BE2C (cell line): ENCODE measurements around the gene KLF9. TPM values are rescaled to one million over a fixed set of nuclear protein-coding genes. Genes with fewer than 3 reads are reported as not detected.
A peak's percentile ranks its signal among the peaks of the same experiment; 100 is the strongest.

Source experiments
- DNase-seq: peaks from one replicate; pipeline ENCODE4 v3.0.0-alpha.2; 2020
- H3K27me3 ChIP-seq: fragments of 250-450 bp; sonication (Bioruptor Pico); 2 replicates; pipeline ENCODE4 v1.5.1; 2020; ENCODE audit warnings: mild to moderate bottlenecking
- H3K36me3 ChIP-seq: fragments of 250-450 bp; sonication (Bioruptor Pico); 2 replicates; pipeline ENCODE4 v1.5.1; 2020; ENCODE audit warnings: mild to moderate bottlenecking
- H3K4me1 ChIP-seq: fragments of 250-450 bp; sonication (Bioruptor Pico); 2 replicates; pipeline ENCODE4 v1.5.1; 2020
- H3K4me3 ChIP-seq: 2 replicates; pipeline ENCODE4 v1.5.1; 2011; ENCODE audit warnings: low read depth, low read length
- H3K9me3 ChIP-seq: fragments of 250-450 bp; sonication (Bioruptor Pico); 2 replicates; pipeline ENCODE4 v1.5.1; 2020
- polyA plus RNA-seq: library from polyadenylated mRNA; unstranded; fragments of >200 nt; gene quantifications from one replicate; pipeline ENCODE4 v1.2.1, GENCODE V29; 2012; ENCODE audit warnings: low read depth, missing spikeins; ENCODE audit not compliant: insufficient read length, insufficient read depth
- TF ChIP-seq, protein P1 (sequence below): IDR thresholded peaks from 2 replicates; pipeline ENCODE4 v1.5.1; 2012; ENCODE audit warnings: mild to moderate bottlenecking, low read depth, low read length

KLF9 gene
- polyA plus RNA-seq, result 5.1 TPM

DNA sequence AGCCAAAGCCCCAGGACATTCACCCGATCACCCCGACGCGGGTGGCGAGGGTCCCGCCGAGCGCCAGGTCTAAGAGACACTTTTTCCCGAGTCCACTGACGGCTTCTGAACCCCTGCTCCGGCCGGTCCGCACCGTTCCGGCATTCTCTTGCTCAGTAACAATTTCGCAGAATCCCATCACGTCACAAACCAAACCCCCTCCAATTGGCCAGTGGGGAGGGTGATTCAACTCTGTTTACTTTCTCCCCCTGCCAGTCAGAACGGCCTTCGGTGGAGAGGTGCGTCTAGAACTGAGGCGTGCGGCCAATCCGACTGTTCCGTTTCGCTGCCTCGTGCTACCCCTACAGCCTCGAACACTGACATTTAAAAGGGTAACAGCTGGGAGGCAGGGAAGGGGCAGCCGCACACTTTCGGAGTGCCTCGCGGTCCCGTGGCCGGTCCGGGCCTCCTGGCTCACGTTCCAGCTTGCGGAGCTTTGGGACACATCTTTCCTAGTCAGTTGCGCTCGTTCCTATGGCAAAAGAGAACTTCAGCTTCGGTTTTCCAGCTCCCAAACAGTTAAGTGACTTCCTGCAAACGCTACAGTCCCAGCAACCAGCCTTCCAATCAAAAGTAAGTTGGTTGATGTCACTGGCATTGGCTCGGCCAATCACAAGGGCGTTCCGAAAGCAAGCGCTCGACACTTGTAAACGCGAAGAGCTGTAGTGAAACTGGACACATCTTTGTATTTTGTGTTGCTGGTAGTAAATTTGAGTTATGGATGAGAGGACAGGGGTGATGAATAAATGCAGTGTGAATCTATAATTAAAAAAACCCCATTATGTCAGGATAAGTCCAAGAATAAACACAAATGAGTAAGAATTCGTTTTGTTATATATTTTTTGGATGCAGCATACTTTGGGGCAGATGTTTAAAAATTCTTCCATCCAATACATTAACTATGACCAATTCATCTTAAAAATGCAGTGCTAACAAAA lies at the start of gene KLF9:
Gene KLF9, minus strand, starts transcription at position 859 of the 977 bp plus-strand sequence. CDS start 1,294 bp downstream, outside the sequence.
- Histone ChIP-seq H3K27me3 (peaks cover 7% of the 10 kb centered on the region), H3K36me3 (no peaks in the 10 kb centered on the region; the same call in 1 of the 2 replicates), H3K4me1 (peaks cover 7% of the 10 kb centered on the region), H3K9me3 (no peaks in the 10 kb centered on the region), H3K4me3 (peak within 1 kb of the TSS; percentile 78)
- DNase-seq, result peak; percentile 88
- TF ChIP-seq, protein P1, sequence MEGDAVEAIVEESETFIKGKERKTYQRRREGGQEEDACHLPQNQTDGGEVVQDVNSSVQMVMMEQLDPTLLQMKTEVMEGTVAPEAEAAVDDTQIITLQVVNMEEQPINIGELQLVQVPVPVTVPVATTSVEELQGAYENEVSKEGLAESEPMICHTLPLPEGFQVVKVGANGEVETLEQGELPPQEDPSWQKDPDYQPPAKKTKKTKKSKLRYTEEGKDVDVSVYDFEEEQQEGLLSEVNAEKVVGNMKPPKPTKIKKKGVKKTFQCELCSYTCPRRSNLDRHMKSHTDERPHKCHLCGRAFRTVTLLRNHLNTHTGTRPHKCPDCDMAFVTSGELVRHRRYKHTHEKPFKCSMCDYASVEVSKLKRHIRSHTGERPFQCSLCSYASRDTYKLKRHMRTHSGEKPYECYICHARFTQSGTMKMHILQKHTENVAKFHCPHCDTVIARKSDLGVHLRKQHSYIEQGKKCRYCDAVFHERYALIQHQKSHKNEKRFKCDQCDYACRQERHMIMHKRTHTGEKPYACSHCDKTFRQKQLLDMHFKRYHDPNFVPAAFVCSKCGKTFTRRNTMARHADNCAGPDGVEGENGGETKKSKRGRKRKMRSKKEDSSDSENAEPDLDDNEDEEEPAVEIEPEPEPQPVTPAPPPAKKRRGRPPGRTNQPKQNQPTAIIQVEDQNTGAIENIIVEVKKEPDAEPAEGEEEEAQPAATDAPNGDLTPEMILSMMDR, result no peak

DNA sequence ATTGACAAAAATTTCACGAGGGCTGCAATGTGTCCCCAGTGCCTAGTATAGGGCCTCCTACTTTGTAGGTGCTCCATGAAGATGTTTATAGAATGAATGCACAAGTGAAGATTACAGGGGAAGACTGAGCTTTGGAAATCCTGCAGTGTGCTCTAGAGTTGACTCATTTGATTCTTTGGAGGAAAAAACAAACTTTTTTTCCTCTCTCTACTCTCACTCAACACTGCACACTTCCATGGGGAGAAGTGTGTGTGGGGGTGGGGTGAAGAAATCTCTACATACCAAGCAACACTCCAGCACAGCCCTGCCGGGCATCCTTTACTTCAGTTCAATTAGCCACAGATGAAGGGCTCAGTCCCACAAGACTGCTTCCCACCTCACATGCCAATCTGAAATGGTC lies 49.4 kb upstream of the KLF9 start:
- Histone ChIP-seq H3K4me3 (no peak overlapping the region), H3K9me3 (no peaks in the 10 kb centered on the region), H3K36me3 (no peaks in the 10 kb centered on the region), H3K27me3 (no peaks in the 10 kb centered on the region), H3K4me1 (no peaks in the 10 kb centered on the region)
- no peak for DNase-seq
- TF ChIP-seq, protein P1, result no peak

DNA sequence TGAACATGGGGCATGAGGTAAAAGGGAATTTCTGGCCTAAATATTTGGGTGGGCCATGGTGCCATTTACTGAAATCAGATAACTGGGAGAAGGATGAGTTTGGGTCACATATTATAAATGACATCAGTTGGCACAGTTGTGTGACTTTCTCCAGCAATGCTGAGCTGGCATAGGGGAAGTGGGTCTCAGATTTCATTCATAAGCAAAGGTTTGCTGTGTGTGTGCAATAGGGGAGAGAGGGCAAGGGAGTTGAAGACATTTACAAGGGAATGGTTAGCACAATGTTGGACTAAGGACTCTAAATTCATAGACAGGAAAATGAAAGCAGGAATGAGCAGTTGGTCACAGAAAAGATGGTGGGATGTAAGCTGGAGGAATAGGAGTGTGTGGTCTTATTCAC lies 47.8 kb upstream of the KLF9 start:
- H3K27me3 ChIP-seq, result no peaks in the 10 kb centered on the region
- no peaks in the 10 kb centered on the region for H3K9me3 ChIP-seq
- H3K4me3 ChIP-seq, result no peak overlapping the region
- no peaks in the 10 kb centered on the region for H3K4me1 ChIP-seq
- TF ChIP-seq, protein P1, result no peak
- H3K36me3 ChIP-seq, result no peaks in the 10 kb centered on the region
- DNase-seq, result no peak

DNA sequence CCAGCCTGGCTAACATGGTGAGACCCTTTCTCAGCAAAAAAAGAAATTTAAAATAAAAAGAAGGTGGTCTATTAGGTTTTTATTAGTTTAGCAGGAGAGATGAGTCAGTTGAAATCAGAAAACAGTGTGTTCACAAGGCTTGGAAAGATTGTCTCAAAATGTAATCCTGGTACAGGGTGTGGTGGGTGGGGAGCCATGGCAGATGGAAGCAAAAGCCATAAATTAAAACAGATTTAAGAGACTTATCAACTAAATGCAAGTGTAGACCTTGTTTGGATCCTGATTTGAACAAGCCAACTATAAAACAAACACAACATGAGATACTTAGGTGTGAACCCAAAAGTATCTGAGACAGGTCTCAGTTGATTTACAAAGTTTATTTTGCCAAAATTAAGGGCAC lies 42.8 kb upstream of the KLF9 start:
- H3K27me3 ChIP-seq, result no peaks in the 10 kb centered on the region
- no peak for DNase-seq
- H3K4me1 ChIP-seq, result no peaks in the 10 kb centered on the region
- no peak overlapping the region for H3K4me3 ChIP-seq
- H3K36me3 ChIP-seq, result no peaks in the 10 kb centered on the region
- no peaks in the 10 kb centered on the region for H3K9me3 ChIP-seq
- TF ChIP-seq, protein P1, result no peak

DNA sequence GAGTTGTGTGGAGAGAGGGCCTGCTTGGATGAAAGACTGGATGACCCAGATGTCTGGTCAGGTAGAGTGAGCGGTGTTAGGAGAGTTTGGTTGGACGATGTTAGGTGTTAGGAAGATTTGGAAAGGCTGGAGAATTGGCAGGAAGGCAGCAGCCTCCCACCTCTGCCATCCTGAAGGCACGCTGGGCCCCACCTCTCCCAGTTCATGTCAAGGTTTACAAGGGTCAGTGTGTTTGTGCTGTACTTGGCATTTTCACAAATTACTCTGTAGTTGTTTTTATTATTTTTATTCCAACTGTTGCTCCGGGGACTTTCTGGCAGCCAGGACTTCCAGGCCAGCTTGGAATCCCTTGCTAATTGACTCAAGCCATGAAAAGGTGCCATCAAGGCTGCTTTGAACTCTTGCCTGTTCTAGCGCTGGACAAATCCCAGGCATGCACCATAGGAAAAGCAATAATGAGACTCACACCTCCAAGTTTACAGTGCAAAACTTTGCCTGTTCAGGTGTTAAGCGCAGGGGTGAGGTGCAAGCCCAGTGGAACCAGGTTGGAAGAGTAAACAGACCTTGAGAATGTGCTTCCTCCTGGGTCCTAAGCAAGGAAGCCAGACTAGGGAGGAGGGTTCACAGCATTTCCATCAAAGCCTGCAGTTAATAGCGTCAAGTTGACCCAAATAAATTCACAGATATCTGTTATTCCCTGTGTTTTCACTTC lies 41.7 kb upstream of the KLF9 start:
- no peaks in the 10 kb centered on the region for H3K36me3 ChIP-seq
- no peaks in the 10 kb centered on the region for H3K4me1 ChIP-seq
- no peak for DNase-seq

More for the DNA sequence above, 41.7 kb upstream of the KLF9 start:
- TF ChIP-seq, protein P1, result no peak
- Histone ChIP-seq H3K9me3 (no peaks in the 10 kb centered on the region), H3K27me3 (no peaks in the 10 kb centered on the region), H3K4me3 (no peak overlapping the region)
